Mesothelial cell of epicardium (in vitro differentiated cells): ENCODE results near the gene NME7. TPM values are rescaled to one million over a fixed set of nuclear protein-coding genes. Genes with fewer than 3 reads are reported as not detected.

Source experiments
- DNase-seq, 2 experiments: peaks; one replicate each; pipeline ENCODE4 v3.0.0; 2021; ENCODE audit warnings: low spot score in 2 of 2; ENCODE audit not compliant: unreplicated experiment in 2 of 2
- H3K27ac Mint-ChIP-seq: 2 replicates; pipeline ENCODE4 v1.8.0; 2021; ENCODE audit warnings: mixed read lengths
- H3K27me3 Mint-ChIP-seq: 2 replicates; pipeline ENCODE4 v1.8.0; 2021; ENCODE audit warnings: low read depth, mixed read lengths
- H3K36me3 Mint-ChIP-seq: 2 replicates; pipeline ENCODE4 v1.8.0; 2021; ENCODE audit warnings: mixed read lengths
- H3K4me1 Mint-ChIP-seq: 2 replicates; pipeline ENCODE4 v1.8.0; 2021; ENCODE audit warnings: mixed read lengths
- H3K4me3 Mint-ChIP-seq: 2 replicates; pipeline ENCODE4 v1.8.0; 2021; ENCODE audit warnings: mild to moderate bottlenecking, moderate library complexity, mixed read lengths
- H3K9me3 Mint-ChIP-seq: 2 replicates; pipeline ENCODE4 v1.8.0; 2021; ENCODE audit warnings: mixed read lengths
- total RNA-seq: library from RNA; stranded (reverse); gene quantifications from 3 replicates; pipeline ENCODE4 v1.2.1, GENCODE V29; 2021
- TF ChIP-seq, protein P1 (sequence below): fragments of 200-600 bp; sonication (generic); IDR thresholded peaks from one replicate; pipeline ENCODE4 v1.5.0; 2021; ENCODE audit warnings: antibody characterized with exemption; ENCODE audit not compliant: unreplicated experiment

The NME7 gene
- total RNA-seq, 1 donor from 2014 or later = 28.9 TPM

- Mint-ChIP-seq H3K4me1 (no peaks in the 10 kb centered on the region), H3K36me3 (peaks cover 39% of the 10 kb centered on the region), H3K27ac (no peak overlapping the region), H3K9me3 (peaks cover 32% of the 10 kb centered on the region), H3K27me3 (no peaks in the 10 kb centered on the region), H3K4me3 (no peak overlapping the region)
- DNase-seq = no peak
- TF ChIP-seq, protein P1, sequence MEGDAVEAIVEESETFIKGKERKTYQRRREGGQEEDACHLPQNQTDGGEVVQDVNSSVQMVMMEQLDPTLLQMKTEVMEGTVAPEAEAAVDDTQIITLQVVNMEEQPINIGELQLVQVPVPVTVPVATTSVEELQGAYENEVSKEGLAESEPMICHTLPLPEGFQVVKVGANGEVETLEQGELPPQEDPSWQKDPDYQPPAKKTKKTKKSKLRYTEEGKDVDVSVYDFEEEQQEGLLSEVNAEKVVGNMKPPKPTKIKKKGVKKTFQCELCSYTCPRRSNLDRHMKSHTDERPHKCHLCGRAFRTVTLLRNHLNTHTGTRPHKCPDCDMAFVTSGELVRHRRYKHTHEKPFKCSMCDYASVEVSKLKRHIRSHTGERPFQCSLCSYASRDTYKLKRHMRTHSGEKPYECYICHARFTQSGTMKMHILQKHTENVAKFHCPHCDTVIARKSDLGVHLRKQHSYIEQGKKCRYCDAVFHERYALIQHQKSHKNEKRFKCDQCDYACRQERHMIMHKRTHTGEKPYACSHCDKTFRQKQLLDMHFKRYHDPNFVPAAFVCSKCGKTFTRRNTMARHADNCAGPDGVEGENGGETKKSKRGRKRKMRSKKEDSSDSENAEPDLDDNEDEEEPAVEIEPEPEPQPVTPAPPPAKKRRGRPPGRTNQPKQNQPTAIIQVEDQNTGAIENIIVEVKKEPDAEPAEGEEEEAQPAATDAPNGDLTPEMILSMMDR = no peak
Measured at GRCh38 chr1:169307176-169307575, 60.4 kb downstream of the NME7 start.

- Mint-ChIP-seq H3K4me3 (no peak overlapping the region), H3K4me1 (no peaks in the 10 kb centered on the region), H3K27ac (no peak overlapping the region), H3K27me3 (no peaks in the 10 kb centered on the region), H3K36me3 (peaks cover 41% of the 10 kb centered on the region), H3K9me3 (peaks cover 32% of the 10 kb centered on the region)
- no peak for DNase-seq
- TF ChIP-seq, protein P1 = no peak
Measured at GRCh38 chr1:169305948-169306347, 61.6 kb downstream of the NME7 start.

- H3K36me3 Mint-ChIP-seq = peaks cover 41% of the 10 kb centered on the region
- TF ChIP-seq, protein P1 = no peak
- no peaks in the 10 kb centered on the region for H3K4me1 Mint-ChIP-seq
- no peaks in the 10 kb centered on the region for H3K27me3 Mint-ChIP-seq
- peaks cover 32% of the 10 kb centered on the region for H3K9me3 Mint-ChIP-seq
- no peak overlapping the region for H3K4me3 Mint-ChIP-seq
- DNase-seq = no peak
- no peak overlapping the region for H3K27ac Mint-ChIP-seq
Measured at GRCh38 chr1:169305356-169305755, 62.2 kb downstream of the NME7 start.

GRCh38 chr1:169300854-169301253 lies 66.7 kb downstream of the NME7 start:
- H3K9me3 Mint-ChIP-seq = peaks cover 10% of the 10 kb centered on the region
- no peaks in the 10 kb centered on the region for H3K4me1 Mint-ChIP-seq
- TF ChIP-seq, protein P1 = no peak
- DNase-seq = no peak
- H3K27me3 Mint-ChIP-seq = no peaks in the 10 kb centered on the region
- peaks cover 21% of the 10 kb centered on the region for H3K36me3 Mint-ChIP-seq
- H3K4me3 Mint-ChIP-seq = no peak overlapping the region
- no peak overlapping the region for H3K27ac Mint-ChIP-seq

GRCh38 chr1:169298441-169298840 lies 69.2 kb downstream of the NME7 start:
- Mint-ChIP-seq H3K9me3 (no peaks in the 10 kb centered on the region), H3K4me1 (no peaks in the 10 kb centered on the region), H3K36me3 (peaks cover 9% of the 10 kb centered on the region), H3K27me3 (no peaks in the 10 kb centered on the region), H3K27ac (no peak overlapping the region), H3K4me3 (no peak overlapping the region)
- TF ChIP-seq, protein P1 = no peak
- DNase-seq = no peak

- no peak overlapping the region for H3K4me3 Mint-ChIP-seq
- TF ChIP-seq, protein P1 = no peak
- no peaks in the 10 kb centered on the region for H3K9me3 Mint-ChIP-seq
- no peak overlapping the region for H3K27ac Mint-ChIP-seq
- H3K4me1 Mint-ChIP-seq = no peaks in the 10 kb centered on the region
- no peak for DNase-seq
- H3K27me3 Mint-ChIP-seq = no peaks in the 10 kb centered on the region
- peaks cover 4% of the 10 kb centered on the region for H3K36me3 Mint-ChIP-seq
Measured at GRCh38 chr1:169295846-169296245, 71.8 kb downstream of the NME7 start.
